WI38 (cell line): ENCODE data around the gene SRPRB.

ENCODE experiments used
- H3K4me3 ChIP-seq: 2 replicates; pipeline ENCODE4 v1.5.1; 2011; ENCODE audit warnings: low read depth, mild to moderate bottlenecking, control low read depth, low read length
- CTCF ChIP-seq: IDR thresholded peaks from 2 replicates; pipeline ENCODE4 v1.5.1; 2012; ENCODE audit warnings: low read depth, mild to moderate bottlenecking, control low read depth, low read length

Gene SRPRB

GRCh38 chr3:133829310-133829707, 23.7 kb downstream of the SRPRB start:
- TF ChIP-seq CTCF: no peak

GRCh38 chr3:133830071-133830470, 24.5 kb downstream of the SRPRB start:
- no peak overlapping the region for H3K4me3 ChIP-seq
- TF ChIP-seq CTCF: no peak

More at GRCh38 chr3:133829310-133829707, 23.7 kb downstream of the SRPRB start:
- no peak overlapping the region for H3K4me3 ChIP-seq

- no peak for TF ChIP-seq CTCF
- H3K4me3 ChIP-seq: no peak overlapping the region
Observed at GRCh38 chr3:133831966-133832801, 26.6 kb downstream of the SRPRB start.

- no peak overlapping the region for H3K4me3 ChIP-seq
- no peak for TF ChIP-seq CTCF
Observed at GRCh38 chr3:133832802-133833144, 27.2 kb downstream of the SRPRB start.

- H3K4me3 ChIP-seq: no peak overlapping the region
- TF ChIP-seq CTCF: no peak
Observed at GRCh38 chr3:133833267-133833666, 27.7 kb downstream of the SRPRB start.

- H3K4me3 ChIP-seq: no peak overlapping the region
- no peak for TF ChIP-seq CTCF
Observed at GRCh38 chr3:133833880-133834620, 28.4 kb downstream of the SRPRB start.

GRCh38 chr3:133834621-133835417, 29.2 kb downstream of the SRPRB start:
- no peak overlapping the region for H3K4me3 ChIP-seq
- no peak for TF ChIP-seq CTCF
